ENCODE measurements around the gene PLLP. TPM values are rescaled to one million over a fixed set of nuclear protein-coding genes. Genes with fewer than 3 reads are reported as not detected.
A peak's percentile ranks its signal among the peaks of the same experiment; 100 is the strongest.

Gene PLLP
- total RNA-seq, 1 experiment from 2014 or later = 3.1 TPM

- TF ChIP-seq ZNF274 (IDR thresholded peaks at IDR 0.05; ENCODE audit: low read depth, low read length) = no peak
These were observed 33.1 kb downstream of the PLLP start (continued) for GRCh38 chr16:57251352-57251751.

- ChIA-PET CTCF (no interaction called here), RAD21 (ENCODE audit: low non-redundant PET in 1 of 2, low total read pairs in 2 of 2, uncharacterized antibody in 2 of 2, unreplicated experiment in 2 of 2) (interaction anchor here in 1 of 2 experiments (0.9 kb wide), 1 partner anchor 281 kb away, joined by 3 read pairs; no protein-coding TSS in a partner anchor), POLR2A (interaction anchor here (1.0 to 2.0 kb wide), 3 partner anchors 10 to 54 kb away, joined by 3 to 6 read pairs (median 5); no protein-coding TSS in a partner anchor)
- Histone ChIP-seq H2AFZ (ENCODE audit: low read depth, low read length, poor library complexity, severe bottlenecking) (no peak overlapping the region), H3K79me2 (ENCODE audit: insufficient read depth, low read length) (peaks cover 5% of the 10 kb centered on the region; the same call in 1 of the 2 replicates), H3K4me2 (ENCODE audit: low read length) (peak overlapping the region; percentile 85), H3K9me2 (ENCODE audit: insufficient read depth) (no peaks in the 10 kb centered on the region), H4K20me1 (ENCODE audit: insufficient read depth) (no peaks in the 10 kb centered on the region), H3K27ac (ENCODE audit: low read depth, low read length) (peak overlapping the region; percentile 80), H3K4me3 (replicated peaks in 1 of 2; ENCODE audit: low read depth in 1 of 2, low read length in 2 of 2) (peak overlapping the region; percentile 67 to 82), H3K9me3 (ENCODE audit: control insufficient read depth in 1 of 2, insufficient read depth in 1 of 2, low read depth in 1 of 2, low read length in 2 of 2) (no peaks in the 10 kb centered on the region), H3K4me1 (ENCODE audit: control insufficient read depth in 1 of 2, insufficient read depth in 2 of 2, low read length in 2 of 2) (peaks cover 10 to 15% of the 10 kb centered on the region in 2 experiments), H3K9ac (ENCODE audit: low read length) (peak overlapping the region; percentile 83), H3K36me3 (ENCODE audit: control insufficient read depth in 1 of 2, insufficient read depth in 2 of 2, low read length in 2 of 2) (peaks cover 0 to 3% of the 10 kb centered on the region in 2 experiments; a peak in 1 of 4 replicates), H3K27me3 (ENCODE audit: insufficient read depth, low read length) (no peaks in the 10 kb centered on the region)
- BruUV-seq (replicated peaks) = no TSS peak
- no peak; the same call in 1 of the 2 replicates for ATAC-seq
- DNase-seq (ENCODE audit: low read depth, low spot score) = peak; percentile 8
- TF ChIP-seq ELF1 (IDR thresholded peaks at IDR 0.05; ENCODE audit: borderline replicate concordance, low read depth) (no peak), ZFX (IDR thresholded peaks at IDR 0.05) (peak; percentile 90)
- intact Hi-C loops (cut with micrococcal nuclease) = loop anchor here (2.0 kb wide), 1 partner anchor 55 kb away; no protein-coding TSS in a partner anchor
These were observed 38.9 kb downstream of the PLLP start for GRCh38 chr16:57245472-57246113.

DNA sequence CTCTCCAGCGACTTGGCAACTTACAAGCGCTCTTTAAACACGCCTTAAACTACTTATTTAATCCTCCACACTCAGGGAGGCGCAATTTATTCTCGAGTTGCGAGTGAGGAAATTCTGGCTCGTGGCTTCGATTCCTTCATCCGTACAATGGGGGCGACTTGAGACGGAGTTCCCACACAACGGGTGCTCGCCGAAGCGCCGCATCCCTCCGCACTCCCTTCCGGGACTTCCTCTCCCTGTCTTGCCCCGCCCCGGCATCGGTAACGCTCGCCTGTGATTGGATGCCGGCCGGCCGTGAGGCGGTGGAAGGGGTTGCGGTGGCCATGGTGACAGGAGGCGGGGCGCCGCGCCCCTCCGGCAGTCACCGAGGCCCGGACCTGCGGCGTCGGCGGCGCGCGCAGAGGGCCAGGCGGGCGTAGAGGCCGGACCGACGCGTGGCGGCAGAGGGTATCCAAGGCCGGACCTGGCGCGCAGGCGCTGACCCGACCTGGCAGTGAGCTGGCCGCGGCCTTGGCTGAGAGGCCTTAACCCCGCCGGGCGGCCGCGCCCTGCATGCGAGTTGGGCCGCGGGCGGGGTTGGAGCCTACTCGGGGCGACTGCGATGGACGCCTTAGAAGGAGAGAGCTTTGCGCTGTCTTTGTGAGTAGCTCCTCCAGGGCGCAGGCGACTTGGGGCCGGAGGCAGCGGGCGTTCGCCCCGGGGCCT is 39.6 kb downstream of the PLLP start, which contains the start of gene ARL2BP:
TSS of gene ARL2BP (plus strand) at position 493 of the 705 bp plus-strand sequence. CDS start at position 602, 109 bp downstream.
- Histone ChIP-seq H3K4me1 (ENCODE audit: control insufficient read depth in 1 of 2, insufficient read depth in 2 of 2, low read length in 2 of 2) (peaks cover 10 to 15% of the 10 kb centered on the region in 2 experiments), H3K27me3 (ENCODE audit: insufficient read depth, low read length) (no peaks in the 10 kb centered on the region), H3K4me2 (ENCODE audit: low read length) (peak within 1 kb of the TSS; percentile 85), H3K79me2 (ENCODE audit: insufficient read depth, low read length) (peaks cover 5% of the 10 kb centered on the region; the same call in 1 of the 2 replicates), H3K9me2 (ENCODE audit: insufficient read depth) (no peaks in the 10 kb centered on the region), H3K36me3 (ENCODE audit: control insufficient read depth in 1 of 2, insufficient read depth in 2 of 2, low read length in 2 of 2) (peaks cover 0 to 5% of the 10 kb centered on the region in 2 experiments; a peak in 1 of 4 replicates), H3K9me3 (ENCODE audit: control insufficient read depth in 1 of 2, insufficient read depth in 1 of 2, low read depth in 1 of 2, low read length in 2 of 2) (no peaks in the 10 kb centered on the region), H2AFZ (ENCODE audit: low read depth, low read length, poor library complexity, severe bottlenecking) (no peak within 1 kb of the TSS), H3K4me3 (replicated peaks in 1 of 2; ENCODE audit: low read depth in 1 of 2, low read length in 2 of 2) (peak within 1 kb of the TSS; percentile 67 to 82), H4K20me1 (ENCODE audit: insufficient read depth) (no peaks in the 10 kb centered on the region), H3K27ac (ENCODE audit: low read depth, low read length) (peak within 1 kb of the TSS; percentile 80), H3K9ac (ENCODE audit: low read length) (peak within 1 kb of the TSS; percentile 83)
- intact Hi-C loops (cut with micrococcal nuclease) = loop anchor here (2.0 kb wide), 1 partner anchor 56 kb away; no protein-coding TSS in a partner anchor
- ChIA-PET CTCF (no interaction called here), POLR2A (interaction anchor here (1.0 to 2.0 kb wide), 3 partner anchors 11 to 55 kb away, joined by 3 to 6 read pairs (median 5); no protein-coding TSS in a partner anchor), RAD21 (ENCODE audit: low non-redundant PET in 1 of 2, low total read pairs in 2 of 2, uncharacterized antibody in 2 of 2, unreplicated experiment in 2 of 2) (interaction anchor here in 1 of 2 experiments (0.9 kb wide), 1 partner anchor 281 kb away, joined by 3 read pairs; no protein-coding TSS in a partner anchor)
- no TSS peak for BruUV-seq (replicated peaks)
- DNase-seq (ENCODE audit: low read depth, low spot score) = peak; percentile 94
- peak; percentile 97 for ATAC-seq
- TF ChIP-seq CBX3 (IDR thresholded peaks at IDR 0.05; ENCODE audit: low read depth) (peak; percentile 50; the same call in 1 of the 2 replicates), SRF (IDR thresholded peaks at IDR 0.05; ENCODE audit: low read depth) (0 out of 2 replicates have a peak, but pooled peaks have one; percentile 52), SP1 (IDR thresholded peaks at IDR 0.05; ENCODE audit: low read depth) (peak; percentile 77), MAX (IDR thresholded peaks at IDR 0.05) (peak; percentile 90), ZFX (IDR thresholded peaks at IDR 0.05) (peak; percentile 98), EZH2phosphoT487 (IDR thresholded peaks at IDR 0.05; ENCODE audit: borderline replicate concordance) (no peak), YY1 (IDR thresholded peaks at IDR 0.05; ENCODE audit: extremely low read depth, insufficient replicate concordance, low read depth, low read length) (peak; percentile 15), POLR2AphosphoS5 (IDR thresholded peaks at IDR 0.05; ENCODE audit: low read depth, low read length) (peak; percentile 89), EGR1 (IDR thresholded peaks at IDR 0.05; ENCODE audit: low read depth) (no peak), TCF7L2 (IDR thresholded peaks at IDR 0.05; ENCODE audit: borderline replicate concordance, extremely low read depth, insufficient read depth, insufficient read length) (peak; percentile 35)
- TF ChIP-seq, protein P1, sequence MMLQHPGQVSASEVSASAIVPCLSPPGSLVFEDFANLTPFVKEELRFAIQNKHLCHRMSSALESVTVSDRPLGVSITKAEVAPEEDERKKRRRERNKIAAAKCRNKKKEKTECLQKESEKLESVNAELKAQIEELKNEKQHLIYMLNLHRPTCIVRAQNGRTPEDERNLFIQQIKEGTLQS (IDR thresholded peaks at IDR 0.05) = no peak
